ENCODE measurements around the gene DPP6.

Gene DPP6

DNA sequence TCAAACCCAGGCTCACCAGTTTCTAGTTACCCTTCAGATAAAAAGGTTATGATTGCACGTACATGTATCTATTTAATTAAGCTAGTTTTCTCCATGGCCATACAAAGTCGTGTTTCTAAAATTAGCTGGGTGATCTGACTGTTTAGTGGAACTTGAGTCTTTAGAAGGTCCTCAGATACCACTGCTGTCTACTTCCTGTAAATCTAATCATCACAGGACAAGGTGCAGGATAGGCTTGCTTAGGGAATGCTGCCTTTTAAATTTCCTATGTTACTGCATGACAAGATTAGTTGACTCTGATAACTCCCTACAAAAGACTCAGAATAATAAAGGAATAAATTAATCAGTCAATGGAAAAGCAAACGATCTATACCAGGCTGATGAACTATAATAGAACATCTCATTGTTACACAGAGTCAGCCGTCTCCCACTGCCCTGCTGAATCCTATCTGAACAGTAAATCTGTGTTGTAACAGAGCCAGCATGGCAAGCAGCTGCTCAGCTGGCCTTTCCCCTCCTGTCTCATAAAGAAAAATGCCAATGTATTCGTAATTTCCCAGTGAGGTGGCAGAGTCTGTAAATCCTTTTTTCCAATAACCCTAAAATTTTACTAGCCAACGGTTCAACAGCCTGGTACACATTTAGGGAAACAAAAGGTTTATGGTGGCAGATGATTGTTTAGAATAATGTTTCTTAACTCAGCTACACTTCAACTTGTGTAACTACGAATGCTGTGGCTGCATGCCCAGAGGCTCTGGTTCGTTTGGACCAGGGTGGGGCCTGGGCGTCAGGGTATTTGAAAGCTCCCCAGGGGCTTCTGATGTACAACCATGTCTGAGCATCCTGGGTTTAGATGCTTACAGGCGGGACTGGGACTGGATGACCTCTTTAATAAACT is 632.7 kb downstream of the DPP6 start:
- peak; percentile 18 for DNase-seq (ENCODE audit: low read depth)
- no peak overlapping the region for H3K4me3 ChIP-seq (ENCODE audit: low read depth, low read length)
- TF ChIP-seq, protein P1, sequence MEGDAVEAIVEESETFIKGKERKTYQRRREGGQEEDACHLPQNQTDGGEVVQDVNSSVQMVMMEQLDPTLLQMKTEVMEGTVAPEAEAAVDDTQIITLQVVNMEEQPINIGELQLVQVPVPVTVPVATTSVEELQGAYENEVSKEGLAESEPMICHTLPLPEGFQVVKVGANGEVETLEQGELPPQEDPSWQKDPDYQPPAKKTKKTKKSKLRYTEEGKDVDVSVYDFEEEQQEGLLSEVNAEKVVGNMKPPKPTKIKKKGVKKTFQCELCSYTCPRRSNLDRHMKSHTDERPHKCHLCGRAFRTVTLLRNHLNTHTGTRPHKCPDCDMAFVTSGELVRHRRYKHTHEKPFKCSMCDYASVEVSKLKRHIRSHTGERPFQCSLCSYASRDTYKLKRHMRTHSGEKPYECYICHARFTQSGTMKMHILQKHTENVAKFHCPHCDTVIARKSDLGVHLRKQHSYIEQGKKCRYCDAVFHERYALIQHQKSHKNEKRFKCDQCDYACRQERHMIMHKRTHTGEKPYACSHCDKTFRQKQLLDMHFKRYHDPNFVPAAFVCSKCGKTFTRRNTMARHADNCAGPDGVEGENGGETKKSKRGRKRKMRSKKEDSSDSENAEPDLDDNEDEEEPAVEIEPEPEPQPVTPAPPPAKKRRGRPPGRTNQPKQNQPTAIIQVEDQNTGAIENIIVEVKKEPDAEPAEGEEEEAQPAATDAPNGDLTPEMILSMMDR (IDR thresholded peaks at IDR 0.05; ENCODE audit: control insufficient read depth, extremely low read depth, insufficient read depth) = no peak

DNA sequence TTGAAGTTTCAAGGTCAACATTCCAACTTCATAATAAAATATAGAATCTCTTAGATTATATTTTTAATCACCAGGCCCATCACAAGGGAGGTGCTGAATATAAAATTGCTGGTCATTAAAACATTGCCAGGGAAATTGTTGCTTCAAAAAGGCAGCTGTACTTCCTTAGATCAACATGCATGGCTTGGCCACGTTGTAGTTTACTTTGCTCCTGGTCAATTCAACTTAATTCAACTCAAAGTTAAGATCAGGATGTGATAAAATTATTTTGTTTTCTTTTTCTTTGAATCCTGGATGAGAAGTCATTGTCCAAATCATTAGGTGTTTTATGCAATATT is 633.3 kb downstream of the DPP6 start:
- TF ChIP-seq, protein P1 (IDR thresholded peaks at IDR 0.05; ENCODE audit: control insufficient read depth, extremely low read depth, insufficient read depth) = no peak
- no peak for DNase-seq (ENCODE audit: low read depth)
- H3K4me3 ChIP-seq (ENCODE audit: low read depth, low read length) = no peak overlapping the region

DNA sequence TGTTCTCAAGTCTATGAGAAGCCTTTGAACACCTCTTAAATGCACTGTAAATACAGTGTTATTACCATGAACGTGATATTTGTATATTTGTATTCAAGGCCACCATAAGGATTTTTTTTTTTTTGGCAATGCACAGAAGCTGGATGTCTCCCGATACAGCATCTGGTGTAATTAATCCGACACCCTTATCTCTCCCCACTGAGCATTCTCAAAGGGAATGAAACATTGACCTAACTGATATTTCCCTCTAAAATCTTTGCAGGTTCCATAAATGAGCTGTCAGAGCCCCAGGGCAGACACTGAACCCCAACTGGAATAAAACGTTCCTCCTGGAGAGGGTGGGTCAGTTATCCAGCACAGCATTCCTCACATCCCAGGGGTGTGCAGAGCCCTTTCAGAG is 634.1 kb downstream of the DPP6 start:
- no peak for DNase-seq (ENCODE audit: low read depth)
- no peak overlapping the region for H3K4me3 ChIP-seq (ENCODE audit: low read depth, low read length)
- TF ChIP-seq, protein P1 (IDR thresholded peaks at IDR 0.05; ENCODE audit: control insufficient read depth, extremely low read depth, insufficient read depth) = no peak

DNA sequence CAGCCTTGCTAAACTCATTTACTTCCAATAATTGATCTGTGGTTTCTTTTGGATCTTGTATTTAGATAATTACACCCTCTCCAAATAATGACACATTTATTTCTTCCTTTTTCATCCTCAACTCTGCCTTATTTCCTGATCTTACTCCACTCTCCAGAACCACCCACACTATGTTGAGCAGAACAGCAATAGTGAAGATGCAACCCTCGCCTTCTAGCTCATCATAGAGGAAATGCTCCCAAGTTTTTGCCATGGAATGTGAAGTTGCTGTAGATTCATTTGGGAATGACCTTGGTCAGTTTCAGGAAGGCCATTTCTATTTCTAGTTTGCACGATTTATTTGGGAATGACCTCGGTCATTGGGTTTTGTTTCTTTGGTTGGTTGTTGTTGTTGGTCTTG is 636.8 kb downstream of the DPP6 start:
- DNase-seq (ENCODE audit: low read depth) = no peak
- TF ChIP-seq, protein P1 (IDR thresholded peaks at IDR 0.05; ENCODE audit: control insufficient read depth, extremely low read depth, insufficient read depth) = no peak
- H3K4me3 ChIP-seq (ENCODE audit: low read depth, low read length) = no peak overlapping the region

DNA sequence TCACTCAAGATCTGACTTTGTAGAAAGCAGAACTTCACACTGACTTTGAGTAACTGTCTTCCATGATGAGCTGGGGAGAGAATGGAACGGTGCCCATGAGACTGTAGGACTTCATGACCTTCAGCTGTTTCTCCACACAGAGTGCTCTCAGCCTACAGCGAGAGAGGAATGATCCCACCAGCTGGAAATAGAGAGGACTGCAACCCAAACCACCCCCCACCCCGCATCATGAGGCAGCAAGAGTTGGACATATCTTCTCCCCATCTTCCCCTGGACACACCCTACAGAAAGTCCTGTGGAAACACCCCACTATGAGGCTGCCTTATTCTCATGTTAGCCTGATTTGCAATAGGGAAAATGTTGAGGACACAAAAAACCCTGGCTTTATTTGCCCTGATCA is 638.2 kb downstream of the DPP6 start:
- H3K4me3 ChIP-seq (ENCODE audit: low read depth, low read length) = no peak overlapping the region
- TF ChIP-seq, protein P1 (IDR thresholded peaks at IDR 0.05; ENCODE audit: control insufficient read depth, extremely low read depth, insufficient read depth) = no peak
- DNase-seq (ENCODE audit: low read depth) = no peak

DNA sequence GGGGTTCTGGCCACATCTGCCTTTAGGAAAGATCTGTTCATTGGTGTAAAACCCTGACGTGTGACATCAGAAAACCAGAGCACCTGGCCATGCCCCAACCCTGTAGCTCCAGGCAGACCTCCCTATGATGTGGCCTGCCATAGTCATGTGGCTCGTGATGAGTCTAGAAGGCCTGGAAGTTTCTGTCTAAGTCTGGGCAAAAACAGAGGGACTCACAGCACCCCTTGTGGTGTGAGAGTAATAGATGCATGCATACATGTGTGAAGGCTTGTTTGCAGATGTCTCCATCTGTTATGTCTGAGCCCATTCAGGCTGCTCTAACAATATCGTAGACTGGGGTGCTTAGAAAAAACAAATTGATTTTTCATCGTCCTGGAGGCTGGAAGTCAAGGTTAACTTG is 641.5 kb downstream of the DPP6 start:
- TF ChIP-seq, protein P1 (IDR thresholded peaks at IDR 0.05; ENCODE audit: control insufficient read depth, extremely low read depth, insufficient read depth) = no peak
- no peak overlapping the region for H3K4me3 ChIP-seq (ENCODE audit: low read depth, low read length)
- no peak for DNase-seq (ENCODE audit: low read depth)

DNA sequence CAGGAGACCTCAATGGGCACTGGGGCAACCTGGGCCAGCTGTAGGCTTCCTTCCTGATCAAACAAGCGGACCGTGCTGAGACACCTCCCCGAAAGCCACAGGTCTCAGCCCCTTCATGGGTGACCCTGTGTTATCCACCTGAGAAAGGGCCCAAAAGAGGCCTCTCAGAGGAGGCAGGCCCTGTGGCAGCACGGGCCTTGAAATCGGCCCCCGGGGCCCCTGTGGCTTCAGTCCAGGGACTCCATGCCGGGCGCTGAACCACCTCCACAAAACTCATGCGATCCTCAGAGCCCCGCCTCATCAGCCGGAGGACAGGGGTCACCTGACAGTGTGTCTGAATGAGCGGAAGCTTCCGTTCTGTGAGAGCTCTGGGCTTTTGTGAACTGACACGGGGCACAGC is 643.6 kb downstream of the DPP6 start:
- H3K4me3 ChIP-seq (ENCODE audit: low read depth, low read length) = no peak overlapping the region
- TF ChIP-seq, protein P1 (IDR thresholded peaks at IDR 0.05; ENCODE audit: control insufficient read depth, extremely low read depth, insufficient read depth) = no peak
- no peak for DNase-seq (ENCODE audit: low read depth)

All from LNCaP clone FGC (cell line).